Measurements from ENCODE around the gene SRF.

The SRF gene

GRCh38 chr6:43181942-43182860 lies 11.1 kb downstream of the SRF start, which contains the start of gene CUL9:
Gene CUL9, plus strand, starts transcription at chr6:43182196. Its CDS starts 2,115 bp downstream, at chr6:43184311.
- peak; percentile 83 for DNase-seq (ENCODE audit: low spot score)

GRCh38 chr6:43183441-43183840 lies 12.4 kb downstream of the SRF start:
- no peak for DNase-seq (ENCODE audit: low spot score)

DNA sequence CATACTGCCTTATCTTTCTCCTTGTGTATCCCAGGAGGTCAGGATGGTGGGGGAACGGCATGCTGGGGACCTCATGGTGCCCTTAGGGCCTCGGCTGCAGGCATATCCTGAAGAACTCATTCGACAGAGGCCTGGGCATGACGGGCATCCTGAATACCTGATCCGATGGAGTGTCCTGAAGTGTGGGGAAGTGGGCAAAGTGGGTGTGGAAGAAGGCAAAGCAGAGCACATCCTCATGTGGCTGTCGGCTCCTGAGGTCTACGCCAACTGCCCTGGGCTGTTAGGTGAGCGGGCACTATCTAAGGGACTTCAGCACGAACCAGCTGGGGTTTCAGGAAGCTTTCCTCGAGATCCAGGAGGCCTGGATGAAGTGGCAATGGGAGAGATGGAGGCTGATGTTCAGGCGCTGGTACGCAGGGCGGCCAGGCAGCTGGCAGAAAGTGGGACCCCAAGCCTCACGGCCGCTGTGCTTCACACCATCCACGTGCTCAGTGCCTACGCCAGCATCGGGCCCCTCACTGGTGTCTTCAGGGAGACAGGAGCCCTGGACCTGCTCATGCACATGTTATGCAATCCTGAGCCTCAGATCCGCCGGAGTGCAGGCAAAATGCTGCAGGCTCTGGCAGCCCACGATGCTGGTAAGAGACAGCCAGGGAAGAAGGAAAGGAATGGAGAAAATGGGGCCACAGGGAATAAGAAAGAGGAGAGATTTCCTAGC lies 13.4 kb downstream of the SRF start:
- no peak for DNase-seq (ENCODE audit: low spot score)

- DNase-seq (ENCODE audit: low spot score), result no peak
Observed at GRCh38 chr6:43185391-43185985, 14.4 kb downstream of the SRF start.

GRCh38 chr6:43186019-43186418 lies 14.9 kb downstream of the SRF start:
- no peak for DNase-seq (ENCODE audit: low spot score)

DNA sequence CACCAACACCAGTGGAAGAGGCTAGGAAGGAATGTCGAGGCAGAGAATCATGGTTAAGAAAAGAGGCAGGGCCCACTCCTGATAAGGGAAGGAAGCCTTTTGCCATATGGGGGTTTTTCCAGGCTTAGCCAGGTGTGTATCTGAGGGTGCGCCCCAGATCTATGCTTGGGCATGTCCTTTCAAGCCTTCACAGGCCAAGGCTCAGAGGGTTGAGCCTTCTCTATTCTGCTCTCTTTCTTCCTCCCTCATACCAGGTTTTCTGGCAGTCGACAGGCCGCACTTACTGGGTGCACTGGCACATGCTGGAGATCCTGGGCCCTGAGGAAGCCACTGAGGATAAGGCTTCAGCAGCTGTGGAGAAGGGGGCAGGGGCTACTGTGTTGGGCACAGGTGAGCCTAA lies 15.6 kb downstream of the SRF start:
- no peak for DNase-seq (ENCODE audit: low spot score)

DNA sequence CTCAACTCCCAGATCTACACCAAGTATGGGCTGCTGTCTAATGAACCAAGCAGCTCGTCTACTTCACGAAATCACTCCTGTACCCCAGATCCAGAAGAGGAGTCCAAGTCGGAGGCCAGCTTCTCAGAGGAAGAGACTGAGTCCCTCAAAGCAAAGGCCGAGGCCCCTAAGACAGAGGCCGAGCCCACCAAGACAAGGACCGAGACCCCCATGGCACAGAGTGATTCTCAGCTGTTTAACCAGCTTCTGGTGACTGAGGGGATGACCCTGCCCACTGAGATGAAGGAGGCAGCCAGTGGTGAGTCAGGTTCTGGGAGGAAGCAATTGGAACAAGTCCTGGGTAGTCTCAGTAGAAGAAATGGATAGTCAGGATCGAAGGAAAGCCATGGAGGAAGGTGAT lies 16.8 kb downstream of the SRF start:
- no peak for DNase-seq (ENCODE audit: low spot score)

DNA sequence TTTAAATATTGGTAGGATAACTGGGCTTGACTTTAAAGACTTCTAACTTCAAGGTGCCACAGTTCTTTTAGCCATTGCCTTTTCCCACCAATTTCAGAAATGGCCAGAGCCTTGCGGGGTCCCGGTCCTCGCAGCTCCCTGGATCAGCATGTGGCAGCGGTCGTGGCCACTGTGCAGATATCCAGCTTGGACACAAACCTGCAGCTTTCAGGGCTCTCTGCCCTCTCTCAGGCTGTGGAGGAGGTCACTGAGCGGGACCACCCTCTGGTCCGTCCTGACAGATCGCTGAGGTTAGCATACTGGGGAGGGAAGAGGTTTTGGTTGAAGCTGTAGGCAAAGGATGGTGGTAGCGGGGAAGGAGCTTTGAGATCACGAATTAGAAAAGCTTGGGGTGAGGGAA lies 17.4 kb downstream of the SRF start:
- no peak for DNase-seq (ENCODE audit: low spot score)

- DNase-seq (ENCODE audit: low spot score), result no peak
Observed at GRCh38 chr6:43189776-43190304, 18.8 kb downstream of the SRF start.

DNA sequence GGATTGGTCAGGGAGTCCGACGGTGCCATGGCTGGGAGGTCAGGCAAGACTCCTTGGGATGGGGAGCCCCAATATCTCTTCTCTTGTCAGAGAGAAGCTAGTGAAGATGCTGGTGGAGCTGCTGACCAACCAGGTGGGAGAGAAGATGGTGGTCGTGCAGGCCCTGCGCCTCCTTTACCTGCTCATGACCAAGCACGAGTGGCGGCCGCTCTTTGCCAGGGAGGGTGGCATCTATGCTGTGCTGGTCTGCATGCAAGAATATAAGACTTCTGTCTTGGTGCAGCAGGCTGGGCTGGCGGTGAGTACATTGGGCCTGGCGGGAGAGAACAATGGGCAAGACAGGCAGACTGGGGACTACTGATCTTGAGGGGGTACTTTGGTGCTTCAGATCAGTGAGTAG lies 21.8 kb downstream of the SRF start:
- DNase-seq (ENCODE audit: low spot score), result no peak

DNA sequence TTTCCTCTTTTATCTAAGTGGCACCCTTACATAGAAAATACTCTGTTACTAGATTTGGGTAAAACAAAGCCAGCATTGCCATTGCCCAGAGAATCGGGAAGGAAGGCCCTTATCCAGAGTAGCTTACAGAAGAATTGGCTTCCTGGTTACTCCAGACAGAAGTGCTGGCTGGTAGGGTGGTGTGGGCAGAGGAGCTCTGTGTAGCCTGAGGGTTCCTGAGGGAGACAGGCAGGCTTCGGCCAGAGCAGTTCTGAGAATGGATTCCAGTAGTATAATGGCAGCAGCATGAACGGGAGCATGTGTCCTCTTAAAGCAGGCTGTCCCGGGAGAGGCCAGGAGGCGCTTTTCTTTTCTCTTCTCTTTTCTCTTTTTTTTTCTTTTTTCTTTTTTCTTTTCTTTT lies 22.9 kb downstream of the SRF start:
- DNase-seq (ENCODE audit: low spot score), result no peak

GRCh38 chr6:43196337-43196736 lies 25.3 kb downstream of the SRF start:
- no peak for DNase-seq (ENCODE audit: low spot score)

DNA sequence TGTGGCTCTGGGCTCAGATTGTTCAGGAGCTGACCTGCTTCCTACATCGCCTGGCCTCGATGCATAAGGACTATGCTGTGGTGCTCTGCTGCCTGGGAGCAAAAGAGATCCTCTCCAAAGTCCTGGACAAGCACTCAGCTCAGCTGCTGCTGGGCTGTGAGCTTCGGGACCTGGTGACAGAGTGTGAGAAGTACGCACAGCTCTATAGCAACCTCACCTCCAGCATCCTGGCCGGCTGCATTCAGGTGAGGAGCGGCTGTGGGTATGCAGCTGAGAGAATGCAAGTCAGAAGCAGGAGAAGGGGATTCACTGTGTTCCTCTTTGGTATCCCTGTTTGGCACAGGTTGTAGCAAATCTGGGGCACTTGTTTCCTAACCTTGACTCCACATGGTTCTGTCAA lies 28.8 kb downstream of the SRF start:
- DNase-seq (ENCODE audit: low spot score), result no peak

DNA sequence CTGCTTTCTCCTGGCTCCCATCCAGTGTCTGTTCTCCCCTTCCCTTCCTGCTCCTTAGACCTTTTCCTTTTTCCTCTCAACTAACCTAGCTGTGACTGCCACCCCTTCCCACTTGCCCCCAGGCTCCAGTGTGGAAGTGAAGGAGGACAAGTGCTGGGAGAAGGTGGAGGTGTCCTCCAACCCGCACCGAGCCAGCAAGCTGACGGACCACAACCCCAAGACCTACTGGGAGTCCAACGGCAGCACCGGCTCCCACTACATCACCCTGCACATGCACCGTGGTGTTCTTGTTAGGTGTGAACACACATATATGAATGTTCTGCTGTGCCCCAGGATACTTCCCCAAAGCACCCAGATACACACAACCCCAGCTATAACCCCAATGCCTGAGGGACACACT lies 29.5 kb downstream of the SRF start:
- no peak for DNase-seq (ENCODE audit: low spot score)

- DNase-seq (ENCODE audit: low spot score), result no peak
Observed at GRCh38 chr6:43202451-43202850, 31.4 kb downstream of the SRF start.

DNA sequence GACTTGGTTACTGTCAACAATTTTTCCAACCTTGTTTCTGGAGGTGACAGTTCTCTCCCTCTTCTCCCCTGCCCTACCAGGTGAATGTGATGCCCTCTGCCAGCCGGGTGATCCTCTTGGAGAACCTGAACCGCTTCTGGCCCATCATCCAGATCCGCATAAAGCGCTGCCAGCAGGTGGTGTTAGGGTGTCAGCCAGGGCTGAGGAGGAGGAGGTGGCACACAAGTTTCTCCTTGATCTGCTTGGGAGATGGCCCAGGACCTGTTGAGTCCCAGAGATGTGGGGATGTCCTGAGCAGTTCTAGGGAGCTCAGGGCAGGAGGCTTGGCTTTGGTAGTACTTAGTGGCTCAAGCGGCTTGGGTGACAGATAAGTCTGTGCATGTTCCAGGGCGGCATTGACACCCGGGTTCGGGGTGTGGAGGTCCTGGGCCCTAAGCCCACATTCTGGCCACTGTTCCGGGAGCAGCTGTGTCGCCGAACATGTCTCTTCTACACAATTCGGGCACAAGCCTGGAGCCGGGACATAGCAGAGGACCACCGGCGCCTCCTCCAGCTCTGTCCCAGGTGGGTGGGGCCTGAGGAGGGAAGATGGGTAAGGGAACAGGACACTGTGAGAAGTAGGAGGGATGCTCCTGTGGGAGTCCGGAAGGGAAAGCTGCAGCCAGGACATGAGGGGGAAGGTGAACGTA lies 32.1 kb downstream of the SRF start:
- DNase-seq (ENCODE audit: low spot score), result no peak

GRCh38 chr6:43203718-43204095 lies 32.6 kb downstream of the SRF start:
- no peak for DNase-seq (ENCODE audit: low spot score)

- no peak for DNase-seq (ENCODE audit: low spot score)
Observed at GRCh38 chr6:43204271-43205105, 33.4 kb downstream of the SRF start.

DNA sequence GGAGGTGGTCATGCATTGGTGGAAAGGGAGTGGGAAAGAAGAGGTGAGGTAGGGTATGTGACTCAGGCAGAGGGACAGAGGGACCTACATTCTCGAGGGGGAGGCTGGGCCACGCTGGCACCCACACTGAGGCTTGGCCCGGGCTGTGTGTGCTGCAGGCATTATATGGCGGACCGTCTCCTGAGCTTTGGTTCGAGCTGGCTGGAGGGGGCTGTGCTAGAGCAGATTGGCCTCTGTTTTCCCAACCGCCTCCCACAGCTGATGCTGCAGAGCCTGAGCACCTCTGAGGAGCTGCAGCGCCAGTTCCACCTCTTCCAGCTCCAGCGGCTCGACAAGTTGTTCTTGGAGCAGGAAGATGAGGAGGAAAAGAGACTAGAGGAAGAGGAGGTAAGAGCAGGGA lies 34.8 kb downstream of the SRF start:
- no peak for DNase-seq (ENCODE audit: low spot score)

- no peak for DNase-seq (ENCODE audit: low spot score)
Observed at GRCh38 chr6:43207286-43207685, 36.2 kb downstream of the SRF start.

- DNase-seq (ENCODE audit: low spot score), result no peak
Observed at GRCh38 chr6:43211955-43212354, 40.9 kb downstream of the SRF start.
